ENCODE measurements around the gene BFSP1.

DNA sequence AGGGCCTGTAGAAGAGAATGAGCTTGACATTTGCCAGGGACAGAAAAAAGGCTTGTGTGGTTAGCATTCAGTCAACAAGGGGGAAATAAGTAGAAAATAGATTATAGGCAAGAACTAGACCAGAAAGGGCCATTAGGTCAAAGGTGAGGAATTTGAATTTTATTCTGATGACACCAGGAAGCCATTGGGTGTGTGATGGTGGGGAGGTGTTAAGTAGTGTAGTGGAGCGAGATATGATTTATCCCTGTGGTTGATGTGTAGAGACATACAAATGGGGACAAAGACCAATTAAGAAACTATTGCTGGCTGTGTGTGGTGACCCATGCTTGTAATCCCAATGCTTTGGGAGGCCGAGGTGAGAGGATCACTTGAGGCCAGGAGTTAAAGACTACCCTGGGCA is 49.7 kb upstream of the BFSP1 start:
- no peak for TF ChIP-seq CTCF (conservative IDR thresholded peaks at IDR 0.05; ENCODE audit: low read depth, low read length)
- no peak for TF ChIP-seq EZH2 (IDR thresholded peaks at IDR 0.05; ENCODE audit: borderline replicate concordance, low read depth, low read length, poor library complexity, severe bottlenecking)

Measured in A673 (cell line).